Measurements from ENCODE around the gene PCYT1A.
"Not testable (repeated sequence)": the region's sequence is repeated elsewhere in the genome, so short reads cannot be mapped to it uniquely, and the experiment has no call there.

The PCYT1A gene

DNA sequence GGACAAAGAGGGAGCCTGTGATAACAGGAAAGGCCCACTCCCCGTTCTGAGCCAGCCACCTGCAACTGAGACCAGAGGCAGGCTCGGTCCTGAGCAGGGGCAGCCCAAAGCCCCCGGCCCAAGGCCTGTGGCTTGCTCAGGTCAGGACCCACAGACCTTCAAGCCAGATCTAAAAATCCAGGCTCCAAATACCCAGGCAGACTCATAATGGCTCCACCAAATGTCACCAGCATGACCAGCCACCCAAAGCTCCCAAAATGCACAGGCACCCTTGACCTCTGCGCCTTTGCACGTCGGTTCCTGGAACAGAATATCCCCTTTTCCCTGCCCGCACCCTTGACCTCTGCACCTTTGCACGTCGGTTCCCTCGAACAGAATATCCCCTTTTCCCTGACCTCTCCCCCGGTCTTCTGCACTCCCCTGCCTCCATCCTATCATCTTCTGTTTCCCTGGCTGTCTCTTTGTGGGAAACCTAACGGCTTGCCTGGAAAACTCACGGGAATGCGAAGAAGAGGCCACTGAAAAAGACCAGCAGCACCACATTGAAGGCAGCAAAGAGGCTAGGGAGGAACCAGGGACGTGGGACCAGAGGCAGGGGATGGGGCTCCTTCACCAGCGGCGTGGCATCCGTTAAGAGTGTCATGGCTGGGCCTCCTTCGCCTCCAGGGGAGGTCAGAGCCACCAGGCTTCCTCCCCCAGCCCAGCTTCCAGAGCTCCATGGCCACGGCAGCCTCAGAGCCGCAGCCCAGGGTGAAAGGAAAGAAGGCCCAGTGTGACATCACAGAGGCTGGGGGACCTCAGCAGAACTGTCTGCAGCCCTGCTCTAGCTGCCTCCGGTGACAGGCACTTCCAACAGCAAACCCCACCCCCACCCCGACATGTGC, 76.6 kb downstream of the PCYT1A start, which contains the start of gene ZDHHC19:
TSS of gene ZDHHC19 (minus strand) at position 728 of the 884 bp plus-strand sequence. CDS start at position 643, 85 bp downstream.
- no peak for FAIRE-seq

DNA sequence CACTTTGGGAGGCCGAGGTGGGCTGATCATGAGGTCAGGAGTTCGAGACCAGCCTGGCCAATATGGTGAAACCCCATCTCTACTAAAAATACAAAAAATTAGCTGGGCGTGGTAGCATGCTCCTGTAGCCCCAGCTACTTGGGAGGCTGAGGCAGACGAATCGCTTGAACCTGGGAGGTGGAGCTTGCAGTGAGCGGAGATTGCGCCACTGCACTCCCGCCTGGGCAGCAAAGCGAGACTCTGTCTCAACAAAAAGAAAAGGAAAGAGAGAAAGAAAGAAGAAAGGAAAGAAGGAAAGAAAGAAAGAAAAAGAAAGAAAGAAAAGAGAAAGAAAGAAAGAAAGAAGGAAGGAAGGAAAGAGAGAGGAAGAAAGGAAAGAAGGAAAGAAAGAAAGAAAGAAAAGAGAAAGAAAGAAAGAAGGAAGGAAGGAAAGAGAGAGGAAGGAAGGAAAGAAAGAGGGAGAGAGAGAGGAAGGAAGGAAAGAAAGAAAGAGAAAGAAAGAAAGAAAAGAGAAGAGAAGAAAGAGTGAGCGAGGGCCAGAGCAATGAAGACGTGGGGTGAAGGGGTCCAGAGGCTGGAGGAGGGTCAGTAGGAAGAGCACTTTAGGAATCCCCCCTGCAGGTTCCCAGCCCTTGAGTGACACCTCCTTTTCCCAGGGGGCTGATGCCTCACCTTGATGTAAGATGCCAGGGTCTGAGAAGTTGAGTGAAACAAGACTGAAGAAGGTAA, 77.4 kb downstream of the PCYT1A start:
- not testable (repeated sequence) for FAIRE-seq

DNA sequence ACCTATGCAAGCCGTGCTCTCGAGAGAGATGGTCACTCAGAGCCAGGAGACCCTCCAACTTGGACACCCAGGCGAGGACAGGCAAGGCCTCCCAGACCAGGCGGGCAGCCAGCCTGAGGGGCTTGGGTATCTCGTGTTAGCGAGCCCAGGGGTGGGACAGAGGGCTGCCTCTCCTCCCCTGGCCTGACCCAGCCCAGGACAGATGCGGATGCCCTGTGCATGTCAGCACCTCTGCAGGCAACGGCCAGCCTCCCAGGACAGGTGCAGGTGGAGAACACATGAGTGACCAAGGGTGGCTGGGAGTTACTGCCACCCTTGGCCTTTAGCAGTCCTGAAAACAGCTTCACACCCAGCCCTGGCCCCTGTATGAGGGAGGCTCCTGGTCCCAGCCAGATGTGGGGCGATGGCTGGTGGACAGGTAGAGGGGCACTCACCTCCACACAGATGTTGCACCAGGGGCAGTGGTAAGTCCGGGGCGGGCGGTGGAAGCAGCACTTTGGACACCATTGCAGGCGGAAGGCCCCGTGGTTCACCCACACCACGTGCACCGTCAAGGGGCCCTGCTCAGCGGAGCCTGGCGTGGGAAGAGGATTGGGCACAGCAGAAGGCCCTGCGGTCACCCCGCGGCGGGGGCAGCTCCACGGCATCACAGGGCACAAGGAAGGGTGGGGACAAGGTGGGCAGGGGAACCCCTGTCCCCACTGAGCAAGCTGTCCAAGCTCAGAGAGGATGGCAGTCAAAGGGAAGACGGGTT, 78.4 kb downstream of the PCYT1A start:
- FAIRE-seq: no peak

DNA sequence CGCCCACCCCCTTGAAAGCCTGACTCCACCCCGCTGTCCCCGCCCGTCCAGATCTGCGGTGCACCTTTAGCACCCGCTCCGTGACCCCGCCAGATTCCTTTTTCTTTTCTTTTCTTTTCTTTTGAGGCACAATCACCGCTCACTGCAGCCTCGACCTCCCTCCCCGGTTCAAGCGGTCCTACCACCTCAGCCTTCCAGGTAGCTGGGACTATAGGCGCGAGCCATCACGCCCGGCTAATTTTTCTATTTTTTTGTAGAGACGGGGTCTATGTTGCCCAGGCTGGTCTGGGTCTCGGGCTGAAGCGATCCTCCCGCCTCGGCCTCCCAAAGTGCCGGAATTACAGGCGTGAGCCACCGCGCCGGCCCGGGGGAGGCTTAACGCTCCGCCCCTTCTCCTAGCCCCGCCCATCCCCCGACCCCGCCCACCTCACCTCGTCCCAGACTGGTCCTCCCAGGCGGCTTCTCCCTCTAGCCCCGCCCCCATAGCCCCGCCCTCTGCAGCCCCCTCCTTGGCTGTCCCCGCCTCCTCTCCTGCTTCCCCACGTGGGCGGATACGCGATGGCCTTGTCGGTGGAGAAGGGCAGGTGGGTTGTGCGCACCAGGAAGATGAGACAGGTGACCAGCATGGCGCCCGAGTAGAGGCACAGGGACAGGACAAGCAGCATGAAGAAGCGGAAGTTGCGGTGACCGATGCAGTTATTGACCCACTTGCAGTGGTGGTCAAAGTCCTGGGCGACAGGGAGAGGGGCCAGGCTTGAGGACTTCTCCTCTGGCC, 79.5 kb downstream of the PCYT1A start:
- no peak for FAIRE-seq

DNA sequence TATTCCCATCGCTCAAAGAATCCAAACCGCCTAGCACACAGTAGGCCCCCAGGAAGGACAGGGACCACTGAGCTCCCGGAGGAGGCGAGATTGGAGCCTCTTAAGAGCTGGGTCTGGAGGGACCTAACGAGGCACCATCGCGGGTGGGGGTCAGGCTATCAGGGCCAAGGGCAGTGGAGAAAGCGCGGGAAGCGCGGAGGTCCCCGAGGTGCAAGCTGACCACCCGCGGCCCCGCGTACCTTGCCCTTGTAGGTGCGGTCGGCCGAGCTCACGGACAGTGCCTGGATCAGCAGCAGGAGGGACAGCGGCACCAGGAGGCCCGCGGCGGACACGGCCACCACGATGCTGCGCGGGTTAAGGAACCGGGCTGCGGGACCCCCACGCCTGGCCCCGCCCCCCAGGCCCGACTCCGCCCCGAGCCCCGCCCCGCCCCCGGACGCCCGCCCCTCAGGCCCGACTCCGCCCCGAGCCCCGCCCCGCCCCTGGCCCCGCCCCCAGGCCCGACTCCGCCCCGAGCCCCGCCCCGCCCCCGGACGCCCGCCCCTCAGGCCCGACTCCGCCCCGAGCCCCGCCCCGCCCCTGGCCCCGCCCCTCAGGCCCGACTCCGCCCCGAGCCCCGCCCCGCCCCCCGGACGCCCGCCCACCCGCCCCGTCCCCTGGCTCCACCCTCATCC, 80.2 kb downstream of the PCYT1A start:
- no peak for FAIRE-seq

DNA sequence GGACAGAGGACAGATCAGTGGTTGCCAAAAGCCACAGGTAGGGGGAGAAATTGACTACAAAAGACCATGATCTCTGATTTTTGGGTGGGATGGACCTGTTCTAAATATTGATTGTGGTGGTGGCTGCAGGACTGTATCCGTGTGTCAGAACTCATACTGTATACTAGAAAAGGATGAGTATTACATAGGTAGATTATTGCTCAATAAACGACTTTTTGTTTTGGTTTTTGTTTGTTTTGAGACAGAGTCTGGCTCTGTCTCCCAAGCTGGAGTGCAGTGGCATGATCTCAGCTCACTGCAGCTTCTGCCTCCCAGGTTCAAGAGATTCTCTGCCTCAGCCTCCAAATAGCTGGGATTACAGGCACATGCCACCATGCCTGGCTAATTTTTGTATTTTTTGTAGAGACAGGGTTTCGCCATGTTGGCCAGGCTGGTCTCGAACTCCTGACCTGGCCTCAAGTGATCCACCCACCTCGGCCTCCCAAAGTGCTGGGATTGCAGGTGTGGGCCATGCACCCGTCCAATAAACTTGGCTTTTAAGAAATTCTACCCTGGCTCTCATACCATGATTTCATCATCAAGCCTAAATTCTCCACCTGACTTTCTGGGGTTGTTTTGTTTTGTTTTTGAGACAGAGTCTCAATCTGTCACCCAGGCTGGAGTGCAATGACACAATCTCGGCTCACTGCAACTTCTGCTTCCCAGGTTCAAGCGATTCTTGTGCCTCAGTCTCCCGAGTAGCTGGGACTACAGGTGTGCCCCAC, 81.9 kb downstream of the PCYT1A start:
- FAIRE-seq: not testable (repeated sequence)

DNA sequence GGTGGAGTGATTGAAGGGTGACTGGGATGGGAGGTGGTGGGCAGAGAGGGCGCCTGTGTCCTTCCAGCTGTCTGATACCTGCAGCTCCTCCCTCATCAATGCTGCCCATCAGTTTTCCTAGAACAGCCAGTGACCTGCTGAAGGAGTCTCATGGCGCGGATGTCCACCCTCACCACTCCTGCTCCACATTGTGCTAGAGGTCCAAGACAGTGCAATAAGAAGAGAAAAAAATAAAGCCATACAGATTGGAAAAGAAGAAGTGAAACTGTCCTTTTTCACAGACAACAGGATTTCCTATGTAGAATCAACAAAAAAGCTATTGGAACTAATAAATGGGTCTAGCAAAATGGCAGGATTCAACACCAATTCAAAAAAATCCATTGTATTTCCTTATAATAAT, 83.7 kb downstream of the PCYT1A start:
- no peak for FAIRE-seq

DNA sequence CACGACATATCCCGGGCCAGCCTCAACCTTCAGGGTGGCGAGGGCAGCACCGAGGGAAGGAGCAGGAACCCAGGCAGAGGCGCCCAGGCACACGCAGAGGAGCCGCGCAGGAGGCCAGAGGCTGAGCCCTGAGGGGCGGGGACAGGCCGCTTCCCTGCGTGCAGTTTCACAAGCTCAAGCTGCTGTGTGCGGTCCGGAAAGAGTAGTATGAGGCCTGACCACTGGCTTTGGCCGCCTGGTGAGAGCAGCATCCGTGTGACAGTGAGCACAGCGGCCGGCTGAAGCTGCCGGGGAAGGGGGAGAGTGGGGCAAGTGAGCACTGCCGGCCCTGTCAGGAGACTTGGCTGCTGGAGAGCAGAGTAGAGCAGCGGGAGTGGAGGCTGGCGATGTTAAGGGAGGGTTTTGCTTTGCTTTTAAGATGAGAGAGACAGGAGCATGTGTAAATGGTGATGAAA, 85.0 kb downstream of the PCYT1A start:
- FAIRE-seq: no peak

DNA sequence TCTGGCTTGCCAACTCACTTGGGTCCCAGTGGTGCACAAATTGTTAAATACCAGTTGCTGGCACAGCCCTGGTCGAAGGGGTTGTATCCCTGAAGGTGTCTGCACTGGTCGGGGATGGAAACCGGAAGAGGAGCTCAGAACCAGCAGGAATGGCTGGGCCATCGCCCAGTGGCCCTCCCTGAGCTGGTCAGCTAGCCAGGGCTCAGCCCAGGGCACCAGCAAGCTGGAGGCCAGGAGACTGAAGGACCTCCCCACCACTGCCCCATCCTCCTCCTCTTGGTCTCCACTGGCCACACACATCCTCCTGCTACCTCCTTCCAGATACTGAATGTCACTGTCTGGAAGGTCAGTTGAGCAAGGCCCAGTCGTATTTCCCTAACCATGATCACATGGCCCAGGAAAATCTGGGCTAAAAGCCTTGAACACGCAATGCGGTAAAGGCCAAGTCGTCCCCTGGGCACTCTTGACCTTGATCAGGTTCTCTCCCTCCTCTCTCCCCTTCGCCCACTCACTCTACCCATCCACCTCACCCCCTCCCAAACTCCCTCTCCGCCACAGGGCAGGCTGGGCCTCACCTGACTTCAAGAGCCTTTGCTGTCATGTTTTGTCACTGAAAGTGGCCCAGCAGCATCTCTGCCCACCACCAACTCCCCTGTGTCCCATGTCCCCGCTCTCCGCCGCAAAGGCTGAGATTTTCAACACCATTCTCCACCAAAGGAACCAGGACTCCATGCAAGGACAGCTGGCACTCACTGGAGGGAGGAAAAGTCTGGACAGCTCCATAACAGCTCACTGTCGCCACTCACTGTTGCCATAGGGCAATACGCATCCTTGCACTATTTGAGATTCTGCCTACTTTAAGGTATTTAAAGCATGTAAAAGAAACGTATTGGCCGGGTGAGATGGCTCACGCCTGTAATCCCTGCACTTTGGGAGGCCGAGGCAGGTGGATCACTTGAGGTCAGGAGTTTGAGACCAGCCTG, 88.5 kb downstream of the PCYT1A start:
- no peak for FAIRE-seq

DNA sequence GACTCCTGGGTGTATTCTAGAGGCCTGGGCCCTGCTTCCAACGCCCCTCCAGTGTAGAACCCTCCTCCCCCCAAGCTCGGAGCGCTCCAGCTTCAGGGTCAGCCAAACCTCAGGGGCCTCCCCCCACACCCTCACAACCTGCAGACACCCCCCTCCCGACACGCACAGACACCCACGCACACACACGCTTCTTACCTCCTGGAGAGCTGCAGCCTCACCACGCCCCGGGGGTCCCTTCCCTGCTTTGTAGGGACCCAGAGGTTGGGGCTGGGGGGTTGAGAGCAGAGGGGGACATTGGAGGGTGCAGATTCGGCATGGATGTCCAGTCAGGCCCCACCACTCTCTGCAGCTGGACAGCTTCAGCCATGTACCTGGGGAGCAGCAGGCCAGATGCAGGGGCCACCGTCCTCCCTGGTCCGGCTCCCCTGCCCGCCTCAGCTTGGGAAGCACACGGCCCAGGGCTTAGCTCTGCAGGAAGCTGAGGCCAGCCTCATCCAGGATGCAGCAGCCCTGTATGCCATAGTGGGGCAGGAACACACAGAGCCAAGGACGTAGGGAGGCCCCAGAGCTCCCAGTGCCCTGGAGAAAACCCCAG, 89.3 kb downstream of the PCYT1A start:
- FAIRE-seq: no peak

DNA sequence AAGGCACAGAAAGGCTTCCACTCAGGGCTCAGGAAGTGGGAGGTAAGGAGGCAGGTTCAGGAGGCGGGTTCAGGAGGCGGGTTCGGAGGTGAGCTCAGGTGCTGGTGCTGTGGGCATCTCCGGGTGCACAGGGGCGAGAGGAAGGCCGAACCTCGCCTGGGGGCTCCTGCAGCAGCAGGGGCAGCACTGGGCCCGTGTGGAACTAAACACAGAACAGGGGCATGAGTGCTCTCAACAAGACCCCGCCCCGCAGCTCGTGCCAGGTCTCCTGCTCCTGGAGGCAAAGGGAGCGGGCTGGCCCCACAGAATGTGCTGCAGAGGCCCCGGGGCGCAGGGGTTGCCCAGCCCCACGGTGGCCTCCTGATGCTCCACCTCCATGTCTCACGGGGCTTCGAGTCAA, 90.0 kb downstream of the PCYT1A start:
- FAIRE-seq: no peak

DNA sequence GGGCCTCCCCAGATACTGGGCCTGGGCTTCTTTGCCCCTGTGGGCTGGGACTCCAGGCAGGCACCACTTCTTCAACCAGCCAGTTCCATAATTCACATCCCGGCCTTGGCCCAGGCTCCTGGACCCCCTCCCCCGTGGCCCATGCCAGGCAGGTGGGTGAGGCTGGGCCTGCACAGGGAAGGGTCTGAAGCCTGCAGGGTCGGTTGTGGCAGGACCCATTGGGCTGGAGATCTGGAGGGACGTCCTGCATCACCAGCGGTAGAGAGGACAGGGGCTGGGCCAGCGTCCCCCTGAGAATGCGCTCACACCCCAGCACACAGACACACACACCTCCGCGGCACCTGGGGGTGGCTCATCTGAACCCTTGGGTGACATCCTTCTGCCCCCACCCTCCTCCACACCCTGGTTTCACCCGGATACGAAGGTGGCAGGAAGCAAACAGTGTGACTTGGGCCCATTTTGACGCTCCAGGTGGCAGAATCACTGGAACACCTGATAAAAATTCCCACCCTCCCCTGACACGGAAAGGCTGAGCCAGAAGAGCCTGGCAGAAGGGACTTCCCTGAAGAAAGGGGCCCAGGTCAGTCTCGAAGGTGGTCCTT, 91.8 kb downstream of the PCYT1A start:
- FAIRE-seq: no peak

DNA sequence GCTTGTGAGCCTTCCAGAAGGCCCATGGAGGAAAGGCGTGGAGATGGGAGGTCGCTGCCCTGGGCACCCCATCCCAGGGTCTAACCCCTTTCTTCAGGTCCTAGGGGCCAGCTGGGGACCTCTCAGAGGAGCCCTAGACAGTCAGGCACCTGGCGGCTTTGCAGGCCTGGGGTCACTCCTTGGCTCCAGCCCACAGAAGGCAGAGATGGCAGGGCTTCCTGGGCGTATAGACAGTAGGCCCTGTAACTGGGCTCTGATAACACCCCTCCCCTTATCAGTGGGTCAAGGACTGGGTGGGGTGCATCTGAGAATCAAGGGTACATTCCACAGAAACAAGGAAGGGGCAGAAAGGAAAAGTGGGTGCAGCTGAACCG, 93.0 kb downstream of the PCYT1A start:
- no peak for FAIRE-seq

DNA sequence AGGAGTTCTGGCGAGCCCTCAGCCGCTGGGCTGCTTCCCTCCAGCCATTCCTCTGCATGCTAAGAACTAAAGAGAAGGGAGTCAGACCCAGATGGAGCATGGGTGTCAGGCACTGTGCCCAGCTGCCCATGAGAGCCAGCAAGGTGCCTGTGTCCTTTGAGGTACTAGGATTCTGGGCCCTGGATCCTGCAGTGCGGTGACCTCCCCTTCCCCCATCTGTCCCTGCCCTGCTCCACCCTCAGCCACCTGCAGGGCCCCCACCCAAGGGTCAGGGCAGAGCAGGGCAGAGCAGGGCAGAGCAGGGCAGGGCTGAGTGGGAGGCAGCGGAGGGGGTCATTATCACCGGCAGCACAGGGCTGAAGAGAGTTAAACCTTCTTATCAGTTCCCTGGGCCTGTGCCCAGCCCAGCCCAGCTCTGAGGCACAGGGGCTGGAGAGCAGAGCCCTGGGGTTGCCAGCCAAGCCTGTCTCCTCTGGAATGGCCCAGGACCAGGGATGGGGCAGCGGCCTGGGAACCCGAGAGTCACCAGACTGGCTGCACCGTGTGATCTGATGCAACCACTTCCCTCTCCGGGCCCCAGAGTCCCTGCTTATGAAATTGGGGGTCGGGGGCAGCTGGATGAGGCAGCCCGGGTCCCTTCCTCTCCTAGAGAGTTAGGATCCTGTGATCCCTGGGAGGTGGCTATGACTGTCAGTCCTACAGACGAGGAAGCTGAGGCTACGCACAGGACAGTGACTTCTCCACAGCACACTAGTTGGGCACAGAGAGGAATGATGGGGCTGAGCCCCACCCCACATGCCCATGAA, 93.6 kb downstream of the PCYT1A start:
- FAIRE-seq: no peak

DNA sequence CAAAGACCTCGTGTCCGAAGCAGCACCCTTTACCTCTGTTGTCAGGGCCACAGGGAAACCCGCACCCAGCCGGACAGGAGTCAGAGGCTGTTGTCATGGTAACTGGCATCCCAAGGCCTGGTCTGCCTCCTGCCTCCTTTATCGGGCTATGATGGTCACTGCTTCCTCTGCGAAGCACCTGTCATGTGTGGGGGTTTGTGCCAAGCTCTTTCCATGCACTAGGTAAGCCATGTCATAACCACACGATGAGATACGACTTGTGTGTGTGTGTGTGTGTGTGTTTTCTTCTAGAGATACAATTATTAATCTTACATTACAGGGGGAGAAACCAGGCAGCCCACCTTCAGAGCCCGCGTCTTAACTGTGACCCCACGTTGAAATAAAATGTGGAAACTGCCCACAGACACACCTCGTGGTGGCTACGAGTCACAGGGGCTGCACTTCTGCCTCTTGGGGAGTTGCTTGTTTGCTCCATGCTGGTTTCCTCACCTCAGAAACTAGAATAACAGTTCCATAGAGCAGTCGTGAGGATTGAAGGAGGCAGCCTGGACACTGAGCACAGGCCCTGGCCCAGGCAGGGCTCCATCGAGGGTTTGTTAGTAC, 94.3 kb downstream of the PCYT1A start:
- no peak for FAIRE-seq

DNA sequence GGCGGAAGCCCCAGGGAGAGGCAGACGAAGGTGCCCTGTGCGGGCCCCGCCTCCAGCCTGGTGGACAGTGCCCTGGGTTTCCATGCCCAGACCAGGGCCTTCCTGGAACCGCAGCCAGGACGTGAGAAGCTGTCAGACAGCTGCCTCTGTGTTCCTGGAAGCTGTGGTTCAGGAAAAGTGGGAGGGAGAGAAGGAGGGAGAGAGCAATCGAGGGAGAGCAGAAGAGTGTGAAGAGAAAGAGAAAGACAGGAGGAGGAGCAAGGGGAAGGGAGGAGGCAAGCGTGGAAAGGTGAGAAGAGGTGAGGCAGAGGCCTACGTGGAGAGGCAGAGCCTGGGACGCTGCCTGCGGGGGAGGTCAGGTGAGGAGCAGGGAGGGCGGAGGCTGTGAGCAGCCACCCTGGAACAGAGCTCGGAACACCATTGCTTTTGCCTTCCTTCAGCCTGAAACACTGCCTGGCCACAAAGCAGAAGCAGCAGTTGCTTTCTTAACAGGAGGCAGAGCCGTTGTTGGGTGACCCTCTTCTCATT, 94.9 kb downstream of the PCYT1A start:
- FAIRE-seq: no peak

DNA sequence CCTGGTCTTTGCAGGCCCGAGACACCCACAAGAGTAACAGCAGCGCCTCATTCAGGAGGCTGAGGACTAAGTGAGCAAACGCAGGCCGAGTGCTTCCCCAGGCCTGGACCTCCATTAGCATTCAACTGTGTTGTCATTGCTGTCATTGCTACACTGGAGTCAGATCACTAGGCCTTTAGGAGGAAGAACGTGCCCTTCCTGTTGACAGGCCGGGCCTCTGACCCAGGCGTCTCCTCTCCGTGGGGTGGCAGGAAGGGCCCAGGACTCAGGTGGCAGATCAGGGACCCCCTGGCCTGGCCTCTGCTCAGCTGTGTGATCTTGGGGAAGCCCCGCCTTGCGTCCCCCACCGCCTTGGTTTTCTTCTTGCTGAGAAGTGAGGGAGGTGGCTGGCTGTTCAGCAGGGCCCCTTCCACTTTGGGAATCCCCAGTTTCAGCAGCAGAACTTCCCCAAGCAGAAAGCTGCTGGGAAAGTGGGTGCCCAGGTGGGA, 95.4 kb downstream of the PCYT1A start:
- FAIRE-seq: no peak
